G401 (cell line): ENCODE results near the gene CTXND1. TPM values are rescaled to one million over a fixed set of nuclear protein-coding genes. Genes with fewer than 3 reads are reported as not detected.
A peak's percentile ranks its signal among the peaks of the same experiment; 100 is the strongest.
"Not testable (repeated sequence)": the region's sequence is repeated elsewhere in the genome, so short reads cannot be mapped to it uniquely, and the experiment has no call there.

ENCODE experiments used
- DNase-seq: peaks from one replicate; pipeline ENCODE4 v3.0.0-alpha.2; 2015; ENCODE audit warnings: low spot score
- in situ Hi-C: cut with HindIII; loops from 2 replicates; pipeline ENCODE4 v1.10.0; 2016; ENCODE audit warnings: low sequenced_read_pairs, mixed read lengths
- total RNA-seq: library from RNA; depleted of rRNA; stranded (reverse); fragments of >200 nt; shearing (Covaris generic); gene quantifications from 2 replicates; pipeline ENCODE4 v1.2.3, GENCODE V29; 2014

The CTXND1 gene
- total RNA-seq, 1 experiment from 2014 or later = not detected

GRCh38 chr15:80169768-80170357 lies 82.2 kb downstream of the CTXND1 start:
- in situ Hi-C loops = no loop called here
- DNase-seq = no peak

- DNase-seq = no peak
- in situ Hi-C loops = no loop called here
Observed at GRCh38 chr15:80168421-80168820, 83.6 kb downstream of the CTXND1 start.

GRCh38 chr15:80167936-80168335 lies 84.1 kb downstream of the CTXND1 start:
- in situ Hi-C loops = no loop called here
- no peak for DNase-seq

GRCh38 chr15:80163897-80164296 lies 88.1 kb downstream of the CTXND1 start:
- in situ Hi-C loops = no loop called here
- DNase-seq = no peak

- in situ Hi-C loops = no loop called here
- no peak for DNase-seq
Observed at GRCh38 chr15:80163217-80163616, 88.8 kb downstream of the CTXND1 start.

- in situ Hi-C loops = no loop called here
- DNase-seq = no peak
Observed at GRCh38 chr15:80162059-80162554, 89.9 kb downstream of the CTXND1 start.

- in situ Hi-C loops = no loop called here
Observed at GRCh38 chr15:80161468-80162016, 90.5 kb downstream of the CTXND1 start.

GRCh38 chr15:80160570-80161156 lies 91.3 kb downstream of the CTXND1 start:
- in situ Hi-C loops = no loop called here
- DNase-seq = no peak

More at GRCh38 chr15:80161468-80162016, 90.5 kb downstream of the CTXND1 start:
- no peak for DNase-seq

GRCh38 chr15:80159811-80160569 lies 92.0 kb downstream of the CTXND1 start:
- no peak for DNase-seq
- in situ Hi-C loops = no loop called here

GRCh38 chr15:80159301-80159700 lies 92.7 kb downstream of the CTXND1 start:
- in situ Hi-C loops = no loop called here

GRCh38 chr15:80157215-80157614 lies 94.8 kb downstream of the CTXND1 start:
- no peak for DNase-seq
- in situ Hi-C loops = no loop called here

More at GRCh38 chr15:80159301-80159700, 92.7 kb downstream of the CTXND1 start:
- no peak for DNase-seq

GRCh38 chr15:80156176-80156720 lies 95.8 kb downstream of the CTXND1 start:
- in situ Hi-C loops = no loop called here
- DNase-seq = no peak

GRCh38 chr15:80155378-80156175 lies 96.4 kb downstream of the CTXND1 start:
- in situ Hi-C loops, DNase-seq: not testable (repeated sequence)

- in situ Hi-C loops = no loop called here
- DNase-seq = no peak
Observed at GRCh38 chr15:80155001-80155377, 97.0 kb downstream of the CTXND1 start.

GRCh38 chr15:80154336-80154735 lies 97.7 kb downstream of the CTXND1 start:
- DNase-seq = peak; percentile 44
- in situ Hi-C loops = no loop called here

- in situ Hi-C loops = no loop called here
- no peak for DNase-seq
Observed at GRCh38 chr15:80153900-80154299, 98.1 kb downstream of the CTXND1 start.

- DNase-seq = peak; percentile 63
- in situ Hi-C loops = no loop called here
Observed at GRCh38 chr15:80152896-80153876, 98.8 kb downstream of the CTXND1 start, which contains the start of gene FAH. FAH (plus strand) TSS chr15:80152999; CDS start chr15:80153055, 56 bp downstream.
